ENCODE data around the gene SMCO3. TPM values are rescaled to one million over a fixed set of nuclear protein-coding genes. Genes with fewer than 3 reads are reported as not detected.

SMCO3 gene
- total RNA-seq, 2 experiments from 2014 or later, result not detected

DNA sequence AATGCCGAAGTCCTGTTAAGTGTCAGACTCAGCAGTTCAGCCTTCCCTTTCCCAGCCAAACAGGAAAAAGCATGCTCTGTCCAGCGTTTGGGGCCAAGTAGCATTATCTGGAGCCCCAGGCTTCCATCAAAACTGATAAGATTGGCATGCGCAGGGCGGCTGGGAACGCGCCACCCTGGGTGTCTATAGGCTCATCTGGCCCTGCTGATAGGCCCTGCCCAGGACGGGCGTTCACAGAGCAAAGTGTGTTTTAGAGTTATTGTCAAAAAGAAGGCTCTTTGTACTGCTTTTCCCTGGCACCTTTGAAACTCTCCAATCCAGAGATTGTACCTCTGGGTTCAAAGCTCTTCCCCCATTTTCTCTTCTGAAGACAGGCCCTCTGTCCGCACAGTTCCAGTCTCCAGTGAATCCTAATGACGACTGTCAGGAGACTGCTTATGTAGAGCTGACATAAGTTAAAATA is 29.5 kb upstream of the SMCO3 start, which contains the start of gene ART4:
ART4 (minus strand) TSS at position 102 of the 463 bp plus-strand sequence. CDS start 413 bp downstream, outside the sequence.
- H3K27me3 Mint-ChIP-seq, result peaks cover 15% of the 10 kb centered on the region
- H3K36me3 Mint-ChIP-seq (ENCODE audit: low read depth), result no peaks in the 10 kb centered on the region
- no peaks in the 10 kb centered on the region for H3K9me3 Mint-ChIP-seq
- no peak within 1 kb of the TSS for H3K4me3 Mint-ChIP-seq
- CTCF ChIA-PET, result no interaction called here
- POLR2A ChIA-PET, result no interaction called here
- no peak within 1 kb of the TSS for H3K27ac Mint-ChIP-seq
- H3K4me1 Mint-ChIP-seq, result peaks cover 5% of the 10 kb centered on the region
- DNase-seq, result no peak

- ChIA-PET POLR2A (no interaction called here), CTCF (no interaction called here)
- H3K4me3 Mint-ChIP-seq, result no peak overlapping the region
- peaks cover 5% of the 10 kb centered on the region for H3K4me1 Mint-ChIP-seq
- H3K27ac Mint-ChIP-seq, result no peak overlapping the region
- no peaks in the 10 kb centered on the region for H3K36me3 Mint-ChIP-seq (ENCODE audit: low read depth)
- H3K27me3 Mint-ChIP-seq, result peaks cover 16% of the 10 kb centered on the region
- no peaks in the 10 kb centered on the region for H3K9me3 Mint-ChIP-seq
- no peak for DNase-seq
Measured at GRCh38 chr12:14842315-14842714, 28.3 kb upstream of the SMCO3 start.

DNA sequence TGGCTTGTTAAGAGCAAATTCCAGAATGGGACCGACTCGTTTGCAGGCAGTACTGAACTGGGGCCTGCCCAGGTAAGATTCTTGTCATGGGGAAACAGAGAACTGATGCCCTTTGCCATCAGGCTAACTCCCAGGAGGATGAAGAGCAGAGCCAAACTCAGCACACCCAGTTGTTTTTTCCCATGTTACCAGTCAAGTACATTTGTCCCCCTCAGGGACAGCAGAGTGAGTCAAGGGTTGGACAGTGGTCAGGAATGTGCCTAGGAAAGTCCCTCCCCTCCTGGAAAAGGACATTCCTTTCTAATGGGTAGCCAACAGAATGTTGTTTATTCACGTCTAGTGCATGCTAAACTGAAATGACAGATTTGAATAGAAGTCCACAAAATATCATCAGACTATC is 27.8 kb upstream of the SMCO3 start:
- CTCF ChIA-PET, result interaction anchor here (0.5 kb wide), 1 partner anchor 244 kb away, joined by 4 read pairs; no protein-coding TSS in a partner anchor
- no peaks in the 10 kb centered on the region for H3K9me3 Mint-ChIP-seq
- no peak for DNase-seq
- H3K4me3 Mint-ChIP-seq, result no peak overlapping the region
- peaks cover 16% of the 10 kb centered on the region for H3K27me3 Mint-ChIP-seq
- H3K36me3 Mint-ChIP-seq (ENCODE audit: low read depth), result no peaks in the 10 kb centered on the region
- POLR2A ChIA-PET, result no interaction called here
- H3K4me1 Mint-ChIP-seq, result peaks cover 5% of the 10 kb centered on the region
- H3K27ac Mint-ChIP-seq, result no peak overlapping the region

DNA sequence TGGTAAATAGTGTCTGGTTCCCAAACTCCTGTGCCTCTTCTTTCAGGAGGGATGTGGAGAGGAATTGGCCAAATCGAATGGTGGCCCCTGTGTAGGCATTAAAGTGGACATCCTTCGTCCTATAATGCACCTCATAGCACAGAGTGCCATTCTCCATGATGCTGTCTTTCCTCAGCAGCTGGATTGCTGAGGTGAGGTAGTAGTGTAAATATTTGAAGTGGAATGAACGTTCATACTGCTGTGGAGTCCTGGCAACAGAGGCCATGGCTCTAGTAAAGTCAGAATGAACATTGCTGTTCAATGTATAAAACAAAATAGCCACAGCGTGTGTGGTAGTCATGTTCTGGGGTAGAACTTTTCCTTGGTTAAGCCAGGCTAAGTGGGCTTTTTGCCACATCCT is 26.6 kb upstream of the SMCO3 start:
- peaks cover 16% of the 10 kb centered on the region for H3K27me3 Mint-ChIP-seq
- no peak overlapping the region for H3K4me3 Mint-ChIP-seq
- POLR2A ChIA-PET, result interaction anchor here (0.6 kb wide), 1 partner anchor 155 kb away, joined by 3 read pairs; no protein-coding TSS in a partner anchor
- no peaks in the 10 kb centered on the region for H3K9me3 Mint-ChIP-seq
- no peak overlapping the region for H3K27ac Mint-ChIP-seq
- DNase-seq, result no peak
- CTCF ChIA-PET, result interaction anchor here (0.7 kb wide), 1 partner anchor 155 kb away, joined by 4 read pairs; no protein-coding TSS in a partner anchor
- H3K4me1 Mint-ChIP-seq, result peaks cover 3% of the 10 kb centered on the region
- H3K36me3 Mint-ChIP-seq (ENCODE audit: low read depth), result no peaks in the 10 kb centered on the region

DNA sequence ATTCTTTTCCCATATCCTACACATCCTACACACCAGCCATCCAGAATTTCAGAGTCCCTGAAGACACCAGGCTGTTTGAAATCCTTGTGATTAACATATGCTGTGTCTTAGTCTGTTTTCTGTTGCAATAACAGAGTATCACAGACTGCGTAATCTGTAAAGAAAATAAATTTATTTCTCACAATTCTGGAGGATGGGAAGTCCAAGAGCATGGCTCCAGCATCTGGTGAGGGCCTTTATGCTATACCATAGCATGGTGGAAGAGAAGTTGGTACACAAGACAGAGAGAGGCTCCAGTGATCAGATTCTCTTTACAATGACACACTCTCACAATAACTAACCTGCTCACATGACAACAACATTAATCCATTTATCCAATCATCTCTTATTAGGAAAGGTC is 25.3 kb upstream of the SMCO3 start:
- Mint-ChIP-seq H3K27me3 (peaks cover 24% of the 10 kb centered on the region), H3K4me1 (no peaks in the 10 kb centered on the region), H3K9me3 (no peaks in the 10 kb centered on the region), H3K4me3 (no peak overlapping the region), H3K27ac (no peak overlapping the region), H3K36me3 (ENCODE audit: low read depth) (no peaks in the 10 kb centered on the region)
- no peak for DNase-seq
- CTCF ChIA-PET, result no interaction called here
- POLR2A ChIA-PET, result no interaction called here

- H3K27me3 Mint-ChIP-seq, result peaks cover 35% of the 10 kb centered on the region
- H3K36me3 Mint-ChIP-seq (ENCODE audit: low read depth), result no peaks in the 10 kb centered on the region
- no peak for DNase-seq
- POLR2A ChIA-PET, result no interaction called here
- CTCF ChIA-PET, result interaction anchor here (1.4 kb wide), 2 partner anchors 14 to 159 kb away, joined by 3 to 5 read pairs; no protein-coding TSS in a partner anchor
- no peak overlapping the region for H3K4me3 Mint-ChIP-seq
- H3K4me1 Mint-ChIP-seq, result no peaks in the 10 kb centered on the region
- H3K9me3 Mint-ChIP-seq, result no peaks in the 10 kb centered on the region
- H3K27ac Mint-ChIP-seq, result no peak overlapping the region
Measured at GRCh38 chr12:14836336-14837210, 22.6 kb upstream of the SMCO3 start.

- CTCF ChIA-PET, result interaction anchor here (0.8 to 1.7 kb wide), 2 partner anchors 30 to 161 kb away, joined by 3 to 8 read pairs; no protein-coding TSS in a partner anchor
- no peaks in the 10 kb centered on the region for H3K9me3 Mint-ChIP-seq
- DNase-seq, result no peak
- H3K4me1 Mint-ChIP-seq, result no peaks in the 10 kb centered on the region
- no peaks in the 10 kb centered on the region for H3K36me3 Mint-ChIP-seq (ENCODE audit: low read depth)
- H3K27ac Mint-ChIP-seq, result no peak overlapping the region
- POLR2A ChIA-PET, result no interaction called here
- H3K4me3 Mint-ChIP-seq, result no peak overlapping the region
- peaks cover 30% of the 10 kb centered on the region for H3K27me3 Mint-ChIP-seq
Measured at GRCh38 chr12:14834509-14834908, 20.5 kb upstream of the SMCO3 start.

DNA sequence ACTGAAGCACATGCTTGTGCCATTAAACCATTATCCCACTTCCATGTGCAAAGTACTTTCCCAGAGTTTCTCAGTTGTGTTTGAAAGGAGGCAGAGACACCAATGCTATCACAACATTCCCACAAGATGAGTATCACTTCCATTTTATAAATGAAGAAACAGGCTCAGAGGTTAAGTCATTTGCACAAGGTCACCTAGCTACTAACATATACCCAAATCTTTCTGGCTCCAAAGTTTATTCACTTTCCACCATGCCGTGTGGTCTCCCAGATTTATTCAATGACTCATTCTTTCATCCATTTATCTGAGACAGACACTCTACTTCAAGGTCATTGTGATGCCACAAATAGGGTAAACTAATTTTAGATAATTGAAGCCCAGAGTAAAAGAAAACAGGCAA is 20.0 kb upstream of the SMCO3 start:
- ChIA-PET CTCF (interaction anchor here (1.7 kb wide), 1 partner anchor 161 kb away, joined by 8 read pairs; no protein-coding TSS in a partner anchor), POLR2A (no interaction called here)
- Mint-ChIP-seq H3K27me3 (peaks cover 27% of the 10 kb centered on the region), H3K4me3 (no peak overlapping the region), H3K9me3 (no peaks in the 10 kb centered on the region), H3K4me1 (no peaks in the 10 kb centered on the region), H3K36me3 (ENCODE audit: low read depth) (no peaks in the 10 kb centered on the region), H3K27ac (no peak overlapping the region)
- no peak for DNase-seq

GRCh38 chr12:14833336-14833735 is 19.4 kb upstream of the SMCO3 start:
- POLR2A ChIA-PET, result no interaction called here
- H3K4me1 Mint-ChIP-seq, result no peaks in the 10 kb centered on the region
- CTCF ChIA-PET, result no interaction called here

GRCh38 chr12:14828892-14829291 is 14.9 kb upstream of the SMCO3 start:
- Mint-ChIP-seq H3K36me3 (ENCODE audit: low read depth) (no peaks in the 10 kb centered on the region), H3K4me3 (no peak overlapping the region), H3K27me3 (peaks cover 14% of the 10 kb centered on the region), H3K4me1 (no peaks in the 10 kb centered on the region), H3K9me3 (no peaks in the 10 kb centered on the region), H3K27ac (no peak overlapping the region)
- ChIA-PET POLR2A (no interaction called here), CTCF (interaction anchor here (1.2 to 1.3 kb wide), 3 partner anchors 9 to 48 kb away, joined by 3 to 5 read pairs (median 3); partner anchors contain the start of genes C12orf60 and WBP11)
- DNase-seq, result no peak

More at GRCh38 chr12:14833336-14833735, 19.4 kb upstream of the SMCO3 start:
- Mint-ChIP-seq H3K27ac (no peak overlapping the region), H3K27me3 (peaks cover 24% of the 10 kb centered on the region), H3K36me3 (ENCODE audit: low read depth) (no peaks in the 10 kb centered on the region), H3K9me3 (no peaks in the 10 kb centered on the region), H3K4me3 (no peak overlapping the region)
- DNase-seq, result no peak

- Mint-ChIP-seq H3K4me1 (peaks cover 6% of the 10 kb centered on the region), H3K4me3 (no peak overlapping the region), H3K27ac (no peak overlapping the region), H3K9me3 (no peaks in the 10 kb centered on the region), H3K36me3 (ENCODE audit: low read depth) (no peaks in the 10 kb centered on the region), H3K27me3 (peaks cover 9% of the 10 kb centered on the region)
- no peak for DNase-seq
- CTCF ChIA-PET, result interaction anchor here (0.6 to 1.2 kb wide), 2 partner anchors 20 to 34 kb away, joined by 3 to 4 read pairs; no protein-coding TSS in a partner anchor
- POLR2A ChIA-PET, result no interaction called here
Measured at GRCh38 chr12:14827043-14827442, 13.1 kb upstream of the SMCO3 start.

DNA sequence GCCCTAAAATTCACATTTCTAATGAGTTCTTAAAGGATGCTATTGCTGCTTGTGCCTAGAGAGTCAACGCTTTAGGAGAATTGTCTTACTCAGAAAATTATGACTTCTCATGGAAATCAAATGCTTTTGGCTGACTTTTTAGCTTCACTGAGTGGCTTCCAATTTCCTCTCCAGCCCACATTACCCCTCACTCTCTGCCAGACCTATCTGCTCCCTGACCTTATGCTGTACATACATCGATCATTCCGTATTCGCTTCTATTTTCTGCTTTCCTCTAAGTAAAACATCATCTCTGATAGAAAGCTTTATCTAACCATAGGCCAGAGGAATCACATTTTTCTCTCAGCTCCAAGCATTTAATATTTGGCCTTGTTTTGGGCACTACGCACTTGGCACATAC is 12.5 kb upstream of the SMCO3 start:
- CTCF ChIA-PET, result no interaction called here

GRCh38 chr12:14825256-14825655 is 11.3 kb upstream of the SMCO3 start:
- ChIA-PET POLR2A (no interaction called here), CTCF (interaction anchor here (1.3 kb wide), 1 partner anchor 41 kb away, joined by 3 read pairs; no protein-coding TSS in a partner anchor)
- H3K27ac Mint-ChIP-seq, result no peak overlapping the region
- H3K4me1 Mint-ChIP-seq, result peaks cover 6% of the 10 kb centered on the region
- H3K36me3 Mint-ChIP-seq (ENCODE audit: low read depth), result no peaks in the 10 kb centered on the region
- no peak overlapping the region for H3K4me3 Mint-ChIP-seq
- H3K9me3 Mint-ChIP-seq, result no peaks in the 10 kb centered on the region
- H3K27me3 Mint-ChIP-seq, result no peaks in the 10 kb centered on the region
- DNase-seq, result no peak

More for the DNA sequence above, 12.5 kb upstream of the SMCO3 start:
- Mint-ChIP-seq H3K9me3 (no peaks in the 10 kb centered on the region), H3K27ac (no peak overlapping the region), H3K27me3 (peaks cover 4% of the 10 kb centered on the region), H3K36me3 (ENCODE audit: low read depth) (no peaks in the 10 kb centered on the region), H3K4me1 (peaks cover 6% of the 10 kb centered on the region), H3K4me3 (no peak overlapping the region)
- DNase-seq, result no peak
- POLR2A ChIA-PET, result no interaction called here
